ENCODE data around the gene RNU5B-1.

DNA sequence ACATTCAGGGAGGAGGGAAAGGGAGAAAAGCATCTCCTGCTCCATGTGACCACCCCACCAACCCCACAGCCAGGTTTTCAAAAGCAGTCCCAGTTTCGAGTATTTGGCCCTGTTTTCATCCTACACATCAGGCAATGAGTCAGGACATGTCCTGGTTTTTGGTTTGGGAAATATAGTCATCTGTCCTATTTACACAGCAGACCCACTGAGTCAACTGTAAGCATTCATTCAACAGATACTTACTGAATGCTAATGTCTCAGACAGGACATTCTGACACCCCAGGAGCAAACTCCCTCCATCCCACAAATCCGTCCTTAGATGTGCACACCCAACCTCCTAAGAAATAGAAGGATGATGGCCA, 40.4 kb downstream of the RNU5B-1 start:
- TF ChIP-seq ZNF274 (IDR thresholded peaks at IDR 0.05; ENCODE audit: low read depth, low read length) (no peak), SUZ12 (IDR thresholded peaks at IDR 0.05; ENCODE audit: extremely low read depth, insufficient read depth, insufficient read length) (no peak), YY1 (IDR thresholded peaks at IDR 0.05; ENCODE audit: insufficient read depth, insufficient read length) (no peak)
